Uterus (tissue), 2 donors: ENCODE data around the gene ATP5F1A.

Source experiments
- POLR2A ChIP-seq, 2 donors: fragments of 450-650 bp; IDR thresholded peaks; one replicate each; pipeline ENCODE4 v1.6.1; 2016; ENCODE audit warnings: antibody characterized with exemption in 2 of 2, mild to moderate bottlenecking in 1 of 2, moderate library complexity in 1 of 2
- TF ChIP-seq, protein P1 (sequence below), 4 experiments: fragments of 200-600 bp in 2 of 4; fragments of 450-650 bp in 2 of 4; sonication (generic) in 2 of 4; IDR thresholded peaks; one replicate each; pipeline ENCODE4 v1.5.1; 2016 to 2019; ENCODE audit warnings: antibody characterized with exemption in 4 of 4, mild to moderate bottlenecking in 2 of 4, moderate library complexity in 1 of 4

DNA sequence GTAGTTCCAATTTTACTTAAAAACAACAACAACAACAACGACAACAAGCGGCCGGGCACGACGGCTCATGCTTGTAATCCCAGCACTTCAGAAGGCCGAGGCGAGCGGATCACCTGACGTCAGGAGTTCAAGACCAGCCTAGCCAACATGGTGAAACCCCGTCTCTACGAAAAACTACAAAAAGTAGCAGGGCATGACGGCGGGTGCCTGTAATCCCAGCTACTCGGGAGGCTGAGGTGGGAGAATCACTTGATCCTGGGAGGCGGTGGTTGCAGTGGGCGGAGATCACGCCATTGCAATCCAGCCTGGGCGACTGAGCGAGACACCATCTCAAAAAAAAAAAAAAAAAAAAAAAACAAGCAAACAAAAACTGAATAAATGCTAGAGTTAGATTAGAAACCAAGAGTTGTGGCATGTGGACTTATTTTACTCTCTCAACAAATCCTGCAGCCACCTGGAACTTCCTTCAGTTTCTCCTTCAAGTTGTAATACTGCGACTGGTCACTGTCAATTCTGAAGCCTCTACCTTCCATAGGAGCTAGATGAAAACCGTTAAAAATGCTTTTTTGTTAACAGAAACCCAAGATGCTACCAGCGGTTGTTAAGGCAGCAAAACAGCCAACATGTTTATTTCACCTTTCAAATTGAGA, 1.3 kb downstream of the ATP5F1A start:
- no peak for TF ChIP-seq POLR2A (IDR thresholded peaks at IDR 0.05)
- TF ChIP-seq, protein P1, sequence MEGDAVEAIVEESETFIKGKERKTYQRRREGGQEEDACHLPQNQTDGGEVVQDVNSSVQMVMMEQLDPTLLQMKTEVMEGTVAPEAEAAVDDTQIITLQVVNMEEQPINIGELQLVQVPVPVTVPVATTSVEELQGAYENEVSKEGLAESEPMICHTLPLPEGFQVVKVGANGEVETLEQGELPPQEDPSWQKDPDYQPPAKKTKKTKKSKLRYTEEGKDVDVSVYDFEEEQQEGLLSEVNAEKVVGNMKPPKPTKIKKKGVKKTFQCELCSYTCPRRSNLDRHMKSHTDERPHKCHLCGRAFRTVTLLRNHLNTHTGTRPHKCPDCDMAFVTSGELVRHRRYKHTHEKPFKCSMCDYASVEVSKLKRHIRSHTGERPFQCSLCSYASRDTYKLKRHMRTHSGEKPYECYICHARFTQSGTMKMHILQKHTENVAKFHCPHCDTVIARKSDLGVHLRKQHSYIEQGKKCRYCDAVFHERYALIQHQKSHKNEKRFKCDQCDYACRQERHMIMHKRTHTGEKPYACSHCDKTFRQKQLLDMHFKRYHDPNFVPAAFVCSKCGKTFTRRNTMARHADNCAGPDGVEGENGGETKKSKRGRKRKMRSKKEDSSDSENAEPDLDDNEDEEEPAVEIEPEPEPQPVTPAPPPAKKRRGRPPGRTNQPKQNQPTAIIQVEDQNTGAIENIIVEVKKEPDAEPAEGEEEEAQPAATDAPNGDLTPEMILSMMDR (IDR thresholded peaks at IDR 0.05): no peak
